Chondrocyte (in vitro differentiated cells): ENCODE measurements around the gene MYBL2. TPM values are rescaled to one million over a fixed set of nuclear protein-coding genes. Genes with fewer than 3 reads are reported as not detected.

Experiments
- DNase-seq: peaks from one replicate; pipeline ENCODE4 v3.0.0; 2021; ENCODE audit warnings: mixed read lengths, low spot score
- H3K27ac Mint-ChIP-seq: one replicate; pipeline ENCODE4 v1.8.0; 2021; ENCODE audit warnings: mild to moderate bottlenecking, moderate library complexity, mixed read lengths; ENCODE audit not compliant: unreplicated experiment
- H3K27me3 Mint-ChIP-seq: 2 replicates; pipeline ENCODE4 v1.8.0; 2021; ENCODE audit warnings: low read depth, mixed read lengths
- H3K36me3 Mint-ChIP-seq: 2 replicates; pipeline ENCODE4 v1.8.0; 2021; ENCODE audit warnings: low read depth, mixed read lengths
- H3K4me1 Mint-ChIP-seq: 2 replicates; pipeline ENCODE4 v1.8.0; 2021; ENCODE audit warnings: low read depth, mild to moderate bottlenecking, mixed read lengths
- H3K4me3 Mint-ChIP-seq: one replicate; pipeline ENCODE4 v1.8.0; 2021; ENCODE audit warnings: mild to moderate bottlenecking, moderate library complexity, mixed read lengths; ENCODE audit not compliant: unreplicated experiment
- H3K9me3 Mint-ChIP-seq: 2 replicates; pipeline ENCODE4 v1.8.0; 2021; ENCODE audit warnings: low read depth, mixed read lengths
- CTCF ChIP-seq: fragments of 200-600 bp; sonication (generic); IDR thresholded peaks from 2 replicates; pipeline ENCODE4 v1.5.0; 2021; ENCODE audit warnings: antibody characterized with exemption, mild to moderate bottlenecking, moderate library complexity
- total RNA-seq: library from RNA; stranded (reverse); gene quantifications from 3 replicates; pipeline ENCODE4 v1.2.1, GENCODE V29; 2021

MYBL2 gene
- total RNA-seq, 1 donor from 2014 or later, result 16.8 TPM

GRCh38 chr20:43749734-43750294 is 82.9 kb downstream of the MYBL2 start:
- TF ChIP-seq CTCF, result peak; percentile 99
- DNase-seq, result no peak
- H3K36me3 Mint-ChIP-seq, result no peaks in the 10 kb centered on the region
- no peak overlapping the region for H3K27ac Mint-ChIP-seq
- H3K27me3 Mint-ChIP-seq, result peaks cover 18% of the 10 kb centered on the region
- H3K4me1 Mint-ChIP-seq, result peaks cover 6% of the 10 kb centered on the region
- no peak overlapping the region for H3K4me3 Mint-ChIP-seq
- H3K9me3 Mint-ChIP-seq, result no peaks in the 10 kb centered on the region

- Mint-ChIP-seq H3K27me3 (peaks cover 18% of the 10 kb centered on the region), H3K9me3 (no peaks in the 10 kb centered on the region), H3K4me1 (peaks cover 6% of the 10 kb centered on the region), H3K36me3 (no peaks in the 10 kb centered on the region), H3K4me3 (no peak overlapping the region), H3K27ac (no peak overlapping the region)
- no peak for DNase-seq
- no peak for TF ChIP-seq CTCF
Observed at GRCh38 chr20:43750774-43751166, 83.9 kb downstream of the MYBL2 start.

GRCh38 chr20:43751167-43752050 is 84.5 kb downstream of the MYBL2 start:
- Mint-ChIP-seq H3K27me3 (peaks cover 17% of the 10 kb centered on the region), H3K4me1 (peaks cover 6% of the 10 kb centered on the region), H3K9me3 (no peaks in the 10 kb centered on the region), H3K4me3 (no peak overlapping the region), H3K27ac (no peak overlapping the region), H3K36me3 (no peaks in the 10 kb centered on the region)
- TF ChIP-seq CTCF, result no peak
- DNase-seq, result no peak

GRCh38 chr20:43752051-43752360 is 85.1 kb downstream of the MYBL2 start:
- Mint-ChIP-seq H3K27me3 (peaks cover 12% of the 10 kb centered on the region), H3K27ac (no peak overlapping the region), H3K36me3 (no peaks in the 10 kb centered on the region), H3K4me1 (peaks cover 6% of the 10 kb centered on the region), H3K9me3 (no peaks in the 10 kb centered on the region), H3K4me3 (no peak overlapping the region)
- no peak for TF ChIP-seq CTCF
- DNase-seq, result no peak

- Mint-ChIP-seq H3K4me1 (peaks cover 6% of the 10 kb centered on the region), H3K36me3 (no peaks in the 10 kb centered on the region), H3K4me3 (no peak overlapping the region), H3K27me3 (peaks cover 9% of the 10 kb centered on the region), H3K27ac (peak overlapping the region; percentile 63), H3K9me3 (no peaks in the 10 kb centered on the region)
- no peak for TF ChIP-seq CTCF
- DNase-seq, result no peak
Observed at GRCh38 chr20:43752561-43753301, 85.8 kb downstream of the MYBL2 start.
